Vagina (tissue), 2 donors: Measurements from ENCODE around the gene MAST4. TPM values are rescaled to one million over a fixed set of nuclear protein-coding genes. Genes with fewer than 3 reads are reported as not detected.

Experiments used
- DNase-seq, 2 donors: peaks; one replicate each; pipeline ENCODE4 v3.0.0-alpha.2; 2017; ENCODE audit errors: extremely low spot score in 2 of 2
- H3K27ac ChIP-seq: fragments of 200-600 bp; sonication (generic); one replicate; pipeline ENCODE4 v1.5.1; 2019
- H3K27me3 ChIP-seq: fragments of 200-600 bp; sonication (generic); one replicate; pipeline ENCODE4 v1.5.1; 2019
- H3K36me3 ChIP-seq, 2 donors: fragments of 200-600 bp; sonication (generic); one replicate each; pipeline ENCODE4 v1.5.1; 2017 to 2019
- H3K4me1 ChIP-seq: fragments of 200-600 bp; sonication (generic); one replicate; pipeline ENCODE4 v1.5.1; 2019
- H3K4me3 ChIP-seq, 2 donors: fragments of 200-600 bp; sonication (generic); 1 replicate in 1 of 2; 2 replicates in 1 of 2; pipeline ENCODE4 v1.5.1; 2016 to 2019
- H3K9me3 ChIP-seq: fragments of 200-600 bp; sonication (generic); one replicate; pipeline ENCODE4 v1.5.1; 2019
- POLR2A ChIP-seq, 2 donors: fragments of 450-650 bp; IDR thresholded peaks; one replicate each; pipeline ENCODE4 v1.6.1; 2017; ENCODE audit warnings: antibody characterized with exemption in 2 of 2, mild to moderate bottlenecking in 2 of 2, moderate library complexity in 2 of 2
- POLR2AphosphoS5 ChIP-seq, 2 donors: sonication (generic); formaldehyde crosslinking; IDR thresholded peaks; one replicate each; pipeline ENCODE4 v1.9.0; 2017; ENCODE audit warnings: antibody characterized with exemption in 2 of 2, mild to moderate bottlenecking in 2 of 2, low read depth in 1 of 2; ENCODE audit not compliant: insufficient read depth in 1 of 2
- intact Hi-C: fragments of 100-400 bp; cut with DNase I; formaldehyde crosslinking; loops from one replicate; pipeline ENCODE4 v1.15.1; 2023
- total RNA-seq: library from RNA; depleted of rRNA; stranded (reverse); fragments of >200 nt; gene quantifications from one replicate; pipeline ENCODE4 v1.2.3, GENCODE V29; 2016
- TF ChIP-seq, protein P1 (sequence below), 3 experiments: fragments of 450-650 bp in 2 of 3; fragments of 200-600 bp in 1 of 3; sonication (generic) in 1 of 3; IDR thresholded peaks; one replicate each; pipeline ENCODE4 v1.5.1; 2017 to 2019; ENCODE audit warnings: antibody characterized with exemption in 3 of 3, mild to moderate bottlenecking in 2 of 3, moderate library complexity in 2 of 3

MAST4 gene
- total RNA-seq, 1 donor from 2014 or later = 85.9 TPM

DNA sequence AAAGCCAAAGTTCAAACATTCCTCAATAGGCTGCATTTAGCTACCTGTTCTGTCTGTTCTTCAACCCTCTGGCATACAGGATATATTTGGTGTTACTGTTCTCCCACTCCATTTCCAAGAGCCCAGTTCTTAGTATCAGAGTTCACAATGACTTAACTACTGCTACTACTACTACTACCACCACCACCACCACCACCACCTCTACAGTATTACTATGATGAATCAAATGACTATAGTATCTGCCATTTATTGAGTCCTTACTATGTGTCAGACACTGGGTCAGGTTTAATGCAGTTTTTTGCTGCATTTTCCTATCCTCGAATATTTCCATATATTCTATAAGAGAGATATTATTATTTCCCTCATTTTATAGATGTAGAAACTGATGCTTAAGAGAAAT is 601.3 kb downstream of the MAST4 start:
- no peaks in the 10 kb centered on the region for H3K36me3 ChIP-seq
- intact Hi-C loops = no loop called here
- no peak for DNase-seq
- H3K9me3 ChIP-seq = no peaks in the 10 kb centered on the region
- peaks cover 14% of the 10 kb centered on the region for H3K4me1 ChIP-seq
- H3K27ac ChIP-seq = no peak overlapping the region
- TF ChIP-seq, protein P1, sequence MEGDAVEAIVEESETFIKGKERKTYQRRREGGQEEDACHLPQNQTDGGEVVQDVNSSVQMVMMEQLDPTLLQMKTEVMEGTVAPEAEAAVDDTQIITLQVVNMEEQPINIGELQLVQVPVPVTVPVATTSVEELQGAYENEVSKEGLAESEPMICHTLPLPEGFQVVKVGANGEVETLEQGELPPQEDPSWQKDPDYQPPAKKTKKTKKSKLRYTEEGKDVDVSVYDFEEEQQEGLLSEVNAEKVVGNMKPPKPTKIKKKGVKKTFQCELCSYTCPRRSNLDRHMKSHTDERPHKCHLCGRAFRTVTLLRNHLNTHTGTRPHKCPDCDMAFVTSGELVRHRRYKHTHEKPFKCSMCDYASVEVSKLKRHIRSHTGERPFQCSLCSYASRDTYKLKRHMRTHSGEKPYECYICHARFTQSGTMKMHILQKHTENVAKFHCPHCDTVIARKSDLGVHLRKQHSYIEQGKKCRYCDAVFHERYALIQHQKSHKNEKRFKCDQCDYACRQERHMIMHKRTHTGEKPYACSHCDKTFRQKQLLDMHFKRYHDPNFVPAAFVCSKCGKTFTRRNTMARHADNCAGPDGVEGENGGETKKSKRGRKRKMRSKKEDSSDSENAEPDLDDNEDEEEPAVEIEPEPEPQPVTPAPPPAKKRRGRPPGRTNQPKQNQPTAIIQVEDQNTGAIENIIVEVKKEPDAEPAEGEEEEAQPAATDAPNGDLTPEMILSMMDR (IDR thresholded peaks at IDR 0.05) = no peak
- no peaks in the 10 kb centered on the region for H3K27me3 ChIP-seq
- no peak overlapping the region for H3K4me3 ChIP-seq

DNA sequence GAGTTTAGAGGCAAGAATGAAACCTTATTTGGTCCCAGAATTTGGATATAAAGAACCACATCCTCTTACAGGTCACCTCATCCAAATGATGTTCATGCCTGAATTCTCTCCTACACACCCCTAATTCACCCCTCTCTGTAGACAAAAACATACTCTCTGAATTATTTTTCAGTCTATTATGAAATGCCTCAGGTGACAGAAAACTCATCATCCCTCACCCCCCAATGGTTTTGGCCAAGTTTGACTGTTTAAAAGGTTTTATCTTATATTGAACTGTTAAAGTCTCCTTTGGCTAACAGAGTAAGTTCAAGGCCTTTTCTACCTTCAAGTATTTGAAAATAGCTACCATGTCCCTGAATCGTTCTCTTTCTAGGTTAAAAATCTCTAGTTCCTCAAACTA is 602.7 kb downstream of the MAST4 start:
- no peak for DNase-seq
- Histone ChIP-seq H3K36me3 (no peaks in the 10 kb centered on the region), H3K27me3 (no peaks in the 10 kb centered on the region), H3K4me3 (no peak overlapping the region), H3K9me3 (no peaks in the 10 kb centered on the region), H3K4me1 (peaks cover 1% of the 10 kb centered on the region), H3K27ac (no peak overlapping the region)
- TF ChIP-seq POLR2AphosphoS5 (IDR thresholded peaks at IDR 0.05; ENCODE audit: insufficient read depth in 1 of 2, low read depth in 1 of 2) (no peak), POLR2A (IDR thresholded peaks at IDR 0.05) (no peak)
- TF ChIP-seq, protein P1 (IDR thresholded peaks at IDR 0.05) = no peak
- intact Hi-C loops = no loop called here

DNA sequence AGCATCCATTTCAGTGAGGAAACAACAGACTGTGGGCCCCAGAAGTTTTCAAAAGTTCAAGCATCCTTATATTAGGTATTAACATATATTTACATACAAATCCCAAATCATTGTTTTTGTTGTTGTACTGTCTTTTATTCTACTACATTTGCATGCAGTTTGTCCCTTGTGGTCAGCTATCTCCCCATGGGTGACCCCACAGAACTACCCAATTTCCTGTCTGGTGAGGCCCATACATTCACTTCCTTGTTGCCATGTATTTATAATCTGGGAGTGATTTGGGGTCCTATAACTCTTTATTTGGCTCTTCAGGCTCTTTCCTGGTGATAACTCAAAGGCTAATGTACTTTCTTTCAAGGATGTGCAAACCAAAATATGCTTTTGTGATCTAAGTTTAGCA is 603.7 kb downstream of the MAST4 start:
- DNase-seq = no peak
- Histone ChIP-seq H3K4me1 (peaks cover 9% of the 10 kb centered on the region), H3K27ac (no peak overlapping the region), H3K4me3 (no peak overlapping the region), H3K36me3 (no peaks in the 10 kb centered on the region), H3K9me3 (no peaks in the 10 kb centered on the region), H3K27me3 (no peaks in the 10 kb centered on the region)
- intact Hi-C loops = loop anchor here (10.0 kb wide), 1 partner anchor 45 kb away; no protein-coding TSS in a partner anchor
- TF ChIP-seq POLR2A (IDR thresholded peaks at IDR 0.05) (no peak), POLR2AphosphoS5 (IDR thresholded peaks at IDR 0.05; ENCODE audit: insufficient read depth in 1 of 2, low read depth in 1 of 2) (no peak)
- TF ChIP-seq, protein P1 (IDR thresholded peaks at IDR 0.05) = no peak

DNA sequence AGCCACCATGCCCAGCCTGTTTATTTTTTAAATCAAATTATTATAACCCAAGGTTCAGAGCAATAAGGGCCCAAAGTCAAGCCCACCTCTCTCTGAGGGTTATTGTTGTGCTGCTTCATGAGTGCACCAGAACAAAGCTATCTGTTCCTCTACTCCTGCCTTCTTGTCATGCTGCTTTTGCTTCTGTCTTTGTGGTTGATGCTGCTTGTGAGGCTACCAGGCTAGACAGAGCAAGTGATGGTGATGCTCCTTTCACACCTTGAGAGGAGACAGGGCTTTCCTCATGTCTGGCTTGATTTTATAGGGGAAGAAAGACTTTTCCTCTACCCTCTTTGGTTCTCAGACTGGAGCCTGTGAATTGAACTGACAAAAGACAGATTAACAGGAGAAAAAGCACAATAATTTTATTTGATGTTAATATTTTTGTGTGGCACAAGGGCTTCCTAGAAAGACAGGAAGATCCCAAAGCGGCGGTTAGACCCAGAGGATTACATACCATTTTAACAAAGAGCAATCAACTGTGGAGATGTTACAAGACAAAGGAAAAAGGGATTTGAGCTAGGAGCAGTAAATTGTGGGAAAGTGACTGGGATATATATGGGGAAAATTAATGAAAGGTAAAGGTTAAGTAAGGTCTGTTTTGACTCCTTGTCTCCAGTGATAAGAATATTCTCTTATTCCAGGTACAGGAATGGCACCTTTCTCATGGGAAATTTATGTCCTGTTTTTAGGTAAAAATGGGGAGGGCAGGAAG is 604.8 kb downstream of the MAST4 start:
- H3K36me3 ChIP-seq = no peaks in the 10 kb centered on the region
- no peak for DNase-seq
- H3K27ac ChIP-seq = no peak overlapping the region
- no peak overlapping the region for H3K4me3 ChIP-seq
- intact Hi-C loops = loop anchor here (10.0 kb wide), 1 partner anchor 46 kb away; no protein-coding TSS in a partner anchor
- H3K4me1 ChIP-seq = peaks cover 20% of the 10 kb centered on the region
- TF ChIP-seq POLR2A (IDR thresholded peaks at IDR 0.05) = no peak
- TF ChIP-seq, protein P1 (IDR thresholded peaks at IDR 0.05) = no peak
- H3K27me3 ChIP-seq = no peaks in the 10 kb centered on the region
- H3K9me3 ChIP-seq = no peaks in the 10 kb centered on the region

DNA sequence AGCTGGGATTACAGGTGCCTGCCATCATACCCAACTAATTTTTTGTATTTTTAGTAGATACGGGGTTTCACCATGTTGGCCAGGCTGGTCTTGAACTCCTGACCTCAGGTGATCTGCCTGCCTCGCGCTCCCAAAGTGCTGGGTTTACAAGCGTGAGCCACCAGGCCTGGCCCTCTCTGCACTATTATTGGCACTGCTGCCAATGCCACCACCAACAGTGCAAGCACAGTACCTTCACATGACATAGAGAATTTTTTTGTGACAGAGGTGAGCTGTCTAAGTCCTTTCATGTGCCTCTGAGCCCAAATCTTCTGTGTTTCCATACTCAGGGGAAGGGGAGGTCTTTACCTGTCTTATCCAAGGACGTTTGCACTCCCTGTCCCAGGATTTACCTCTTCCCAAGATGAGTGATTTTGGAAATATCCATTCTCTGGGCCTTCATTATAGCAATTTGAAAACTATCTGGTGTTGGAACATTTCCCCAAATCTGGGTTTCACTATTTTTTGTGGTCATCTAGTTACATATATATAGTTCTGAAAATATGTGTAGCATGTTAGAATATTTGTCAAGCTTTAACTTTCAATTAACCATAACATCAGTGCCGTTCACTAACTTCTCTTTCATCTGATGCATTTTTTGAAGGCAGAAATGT is 605.8 kb downstream of the MAST4 start:
- intact Hi-C loops = loop anchor here (10.0 kb wide), 1 partner anchor 47 kb away; no protein-coding TSS in a partner anchor
- no peaks in the 10 kb centered on the region for H3K27me3 ChIP-seq

More for the DNA sequence above, 605.8 kb downstream of the MAST4 start:
- DNase-seq = no peak
- Histone ChIP-seq H3K4me1 (peaks cover 28% of the 10 kb centered on the region), H3K4me3 (no peak overlapping the region), H3K9me3 (no peaks in the 10 kb centered on the region), H3K27ac (no peak overlapping the region), H3K36me3 (no peaks in the 10 kb centered on the region)
- TF ChIP-seq, protein P1 (IDR thresholded peaks at IDR 0.05) = no peak
- no peak for TF ChIP-seq POLR2A (IDR thresholded peaks at IDR 0.05)
- no peak for TF ChIP-seq POLR2AphosphoS5 (IDR thresholded peaks at IDR 0.05; ENCODE audit: insufficient read depth in 1 of 2, low read depth in 1 of 2)
